ENCODE data around the gene CARD11. TPM values are rescaled to one million over a fixed set of nuclear protein-coding genes. Genes with fewer than 3 reads are reported as not detected.

The CARD11 gene
- polyA plus RNA-seq, 1 experiment, result not detected

DNA sequence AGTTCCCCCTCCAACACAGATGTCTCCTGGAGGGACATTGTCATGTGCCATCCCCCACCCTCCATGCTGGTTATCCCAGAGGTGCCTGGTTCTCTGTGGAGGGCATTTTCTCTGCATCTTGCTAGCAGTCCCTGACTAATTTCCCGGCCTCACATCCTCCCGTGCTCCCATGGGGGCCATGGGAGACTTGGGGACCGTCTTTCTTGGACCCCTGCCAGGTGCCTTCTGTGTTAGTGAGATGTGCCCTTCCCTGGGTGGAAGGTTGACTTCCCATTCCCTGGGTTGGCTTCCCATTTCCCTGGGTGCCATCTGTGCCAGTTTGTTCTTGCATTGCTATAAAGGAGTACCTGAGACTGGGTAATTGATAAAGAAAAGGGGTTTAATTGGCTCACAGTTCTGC is 177.1 kb downstream of the CARD11 start:
- ChIA-PET POLR2A (no interaction called here), CTCF (interaction anchor here (0.7 to 3.2 kb wide), 5 partner anchors 8 to 293 kb away, joined by 3 to 15 read pairs (median 6); no protein-coding TSS in a partner anchor)
- TF ChIP-seq, protein P1, sequence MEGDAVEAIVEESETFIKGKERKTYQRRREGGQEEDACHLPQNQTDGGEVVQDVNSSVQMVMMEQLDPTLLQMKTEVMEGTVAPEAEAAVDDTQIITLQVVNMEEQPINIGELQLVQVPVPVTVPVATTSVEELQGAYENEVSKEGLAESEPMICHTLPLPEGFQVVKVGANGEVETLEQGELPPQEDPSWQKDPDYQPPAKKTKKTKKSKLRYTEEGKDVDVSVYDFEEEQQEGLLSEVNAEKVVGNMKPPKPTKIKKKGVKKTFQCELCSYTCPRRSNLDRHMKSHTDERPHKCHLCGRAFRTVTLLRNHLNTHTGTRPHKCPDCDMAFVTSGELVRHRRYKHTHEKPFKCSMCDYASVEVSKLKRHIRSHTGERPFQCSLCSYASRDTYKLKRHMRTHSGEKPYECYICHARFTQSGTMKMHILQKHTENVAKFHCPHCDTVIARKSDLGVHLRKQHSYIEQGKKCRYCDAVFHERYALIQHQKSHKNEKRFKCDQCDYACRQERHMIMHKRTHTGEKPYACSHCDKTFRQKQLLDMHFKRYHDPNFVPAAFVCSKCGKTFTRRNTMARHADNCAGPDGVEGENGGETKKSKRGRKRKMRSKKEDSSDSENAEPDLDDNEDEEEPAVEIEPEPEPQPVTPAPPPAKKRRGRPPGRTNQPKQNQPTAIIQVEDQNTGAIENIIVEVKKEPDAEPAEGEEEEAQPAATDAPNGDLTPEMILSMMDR (IDR thresholded peaks at IDR 0.05; ENCODE audit: insufficient read depth, low read depth, low read length), result no peak
- Histone ChIP-seq H3K4me3 (ENCODE audit: low read depth, low read length) (no peak overlapping the region), H3K36me3 (ENCODE audit: control insufficient read depth, insufficient read depth, low read length) (no peaks in the 10 kb centered on the region), H3K27me3 (ENCODE audit: control insufficient read depth, insufficient read depth, low read length) (no peaks in the 10 kb centered on the region)
- DNase-seq (ENCODE audit: low read depth), result no peak

DNA sequence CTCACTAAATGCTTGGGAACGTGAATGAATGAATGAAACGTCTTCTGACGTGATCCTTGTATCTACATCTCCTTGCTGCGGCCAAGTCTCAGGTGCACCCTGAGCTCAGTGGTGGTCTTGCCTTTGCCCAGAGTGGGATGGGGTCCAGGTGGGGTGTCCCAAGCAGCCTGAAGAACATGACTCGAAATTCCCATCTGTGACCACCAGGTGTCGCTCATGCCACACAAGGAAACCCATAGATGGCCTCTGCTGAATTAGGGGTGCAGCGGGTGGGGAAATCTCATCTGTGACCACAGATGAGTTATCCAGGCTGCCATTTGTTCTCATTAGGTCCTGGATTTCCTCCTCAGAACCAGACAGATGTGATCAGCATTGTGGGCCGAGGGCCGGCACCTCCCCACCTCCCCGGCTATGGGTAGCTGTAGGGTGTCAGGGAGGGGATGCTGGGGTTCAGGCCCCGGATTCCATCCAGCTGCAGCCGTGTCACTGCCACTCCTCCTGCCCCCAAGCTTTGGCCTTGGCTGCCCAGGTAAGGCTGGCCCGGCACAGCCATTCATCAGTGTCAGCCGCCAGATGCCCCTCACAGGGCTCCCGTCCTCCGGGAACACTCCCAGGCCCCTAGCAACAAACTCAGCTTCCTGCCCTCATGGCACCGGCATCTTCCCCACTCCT is 178.5 kb downstream of the CARD11 start:
- ChIA-PET POLR2A (no interaction called here), CTCF (interaction anchor here (0.5 to 3.2 kb wide), 22 partner anchors 10 to 1967 kb away, joined by 3 to 15 read pairs (median 4); no protein-coding TSS in a partner anchor)
- TF ChIP-seq, protein P1 (IDR thresholded peaks at IDR 0.05; ENCODE audit: insufficient read depth, low read depth, low read length), result peak; percentile 91
- Histone ChIP-seq H3K4me3 (ENCODE audit: low read depth, low read length) (no peak overlapping the region), H3K36me3 (ENCODE audit: control insufficient read depth, insufficient read depth, low read length) (no peaks in the 10 kb centered on the region), H3K27me3 (ENCODE audit: control insufficient read depth, insufficient read depth, low read length) (no peaks in the 10 kb centered on the region)
- DNase-seq (ENCODE audit: low read depth), result no peak

DNA sequence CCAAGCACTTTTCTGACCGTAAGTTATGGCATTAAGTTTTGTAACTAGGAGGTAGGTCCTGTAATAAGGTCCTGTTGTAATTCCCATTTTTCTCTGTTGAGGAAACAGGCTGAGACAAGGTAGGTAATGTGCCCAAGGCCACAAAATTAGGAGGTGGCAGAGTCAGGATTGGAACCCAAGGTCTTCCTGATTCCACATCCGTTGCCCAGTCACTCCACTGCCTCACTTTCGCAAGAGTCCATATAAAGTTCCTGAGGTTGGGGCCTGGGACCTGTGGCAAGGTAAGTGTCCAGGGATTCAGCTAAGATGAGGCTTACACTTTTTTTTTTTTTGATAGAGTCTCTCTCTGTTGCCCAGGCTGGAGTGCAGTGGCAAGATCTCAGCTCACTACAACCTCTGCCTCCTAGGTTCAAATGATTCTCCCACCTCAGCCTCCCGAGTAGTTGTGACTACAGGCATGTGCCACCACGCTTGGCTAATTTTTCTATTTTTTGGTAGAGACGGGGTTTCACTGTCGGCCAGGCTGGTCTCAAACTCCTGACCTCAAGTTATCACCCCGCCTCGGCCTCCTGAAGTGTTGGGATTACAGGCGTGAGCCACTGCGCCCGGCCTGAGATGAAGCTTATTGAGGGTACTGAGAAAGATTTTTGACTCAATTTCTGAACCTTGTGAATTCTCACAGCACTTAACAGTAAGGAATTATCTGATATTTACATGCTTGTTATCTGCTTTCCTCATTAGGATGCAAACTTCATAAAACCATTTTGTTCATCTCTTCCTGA is 179.3 kb downstream of the CARD11 start:
- DNase-seq (ENCODE audit: low read depth), result no peak
- ChIA-PET CTCF (interaction anchor here (0.5 to 3.2 kb wide), 19 partner anchors 10 to 1967 kb away, joined by 3 to 15 read pairs (median 4); no protein-coding TSS in a partner anchor), POLR2A (no interaction called here)
- no peak overlapping the region for H3K4me3 ChIP-seq (ENCODE audit: low read depth, low read length)
- no peaks in the 10 kb centered on the region for H3K36me3 ChIP-seq (ENCODE audit: control insufficient read depth, insufficient read depth, low read length)
- TF ChIP-seq, protein P1 (IDR thresholded peaks at IDR 0.05; ENCODE audit: insufficient read depth, low read depth, low read length), result no peak
- no peaks in the 10 kb centered on the region for H3K27me3 ChIP-seq (ENCODE audit: control insufficient read depth, insufficient read depth, low read length)

DNA sequence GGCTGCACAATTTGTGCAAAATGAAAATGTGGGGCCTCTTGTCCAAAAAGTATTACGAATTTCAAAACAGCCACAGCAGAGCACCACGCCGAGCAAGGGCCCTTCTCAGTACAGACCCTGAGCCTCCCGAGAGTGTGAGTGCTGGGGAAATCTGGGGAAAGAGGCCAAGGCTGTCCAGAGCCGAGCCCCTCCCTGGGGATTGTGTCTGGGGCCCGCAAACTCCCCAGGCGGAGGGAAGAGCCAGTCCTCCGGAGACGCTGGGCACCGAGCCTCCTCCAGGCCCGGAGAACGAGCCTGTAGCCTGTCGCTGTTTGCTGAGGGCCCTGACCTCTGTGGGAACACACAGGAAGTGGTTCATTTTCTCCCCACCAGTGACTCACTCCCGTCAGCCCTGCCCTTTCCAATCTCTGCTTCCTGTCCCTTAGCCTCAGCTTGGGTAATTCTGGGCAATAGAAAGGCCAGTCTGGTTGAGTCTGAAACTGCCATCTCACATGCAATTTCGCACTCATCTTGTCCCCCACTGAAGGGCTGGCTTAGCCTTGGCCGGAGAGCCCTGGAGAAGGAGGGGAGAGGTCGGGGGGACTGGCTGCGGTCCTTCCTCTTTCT is 180.1 kb downstream of the CARD11 start:
- DNase-seq (ENCODE audit: low read depth), result peak; percentile 66
- ChIA-PET CTCF (interaction anchor here (0.6 to 3.2 kb wide), 9 partner anchors 11 to 291 kb away, joined by 3 to 15 read pairs (median 4); no protein-coding TSS in a partner anchor), POLR2A (no interaction called here)
- no peaks in the 10 kb centered on the region for H3K36me3 ChIP-seq (ENCODE audit: control insufficient read depth, insufficient read depth, low read length)
- H3K4me3 ChIP-seq (ENCODE audit: low read depth, low read length), result no peak overlapping the region
- H3K27me3 ChIP-seq (ENCODE audit: control insufficient read depth, insufficient read depth, low read length), result no peaks in the 10 kb centered on the region
- TF ChIP-seq, protein P1 (IDR thresholded peaks at IDR 0.05; ENCODE audit: insufficient read depth, low read depth, low read length), result no peak

Data from BJ (cell line).